Immature natural killer cell (primary cell): ENCODE measurements around the gene OPTN. TPM values are rescaled to one million over a fixed set of nuclear protein-coding genes. Genes with fewer than 3 reads are reported as not detected.

ENCODE experiments used
- DNase-seq, 3 donors: peaks; one replicate each; pipeline ENCODE4 v3.0.0; 2022; ENCODE audit warnings: mixed read lengths in 1 of 3
- H3K27ac Mint-ChIP-seq, 6 donors: one replicate each; pipeline ENCODE4 v1.8.0; 2020; ENCODE audit warnings: mixed read lengths in 6 of 6, mild to moderate bottlenecking in 5 of 6, inconsistent platforms in 4 of 6, moderate library complexity in 3 of 6
- H3K27me3 Mint-ChIP-seq, 3 donors: one replicate each; pipeline ENCODE4 v1.8.0; 2020 to 2021; ENCODE audit warnings: low read depth in 3 of 3, mild to moderate bottlenecking in 3 of 3, mixed read lengths in 3 of 3, moderate library complexity in 3 of 3, inconsistent platforms in 1 of 3
- H3K36me3 Mint-ChIP-seq, 3 donors: one replicate each; pipeline ENCODE4 v1.8.0; 2020; ENCODE audit warnings: mixed read lengths in 3 of 3, inconsistent platforms in 2 of 3, mild to moderate bottlenecking in 2 of 3
- H3K4me1 Mint-ChIP-seq, 2 donors: one replicate each; pipeline ENCODE4 v1.8.0; 2020; ENCODE audit warnings: inconsistent platforms in 2 of 2, mild to moderate bottlenecking in 2 of 2, mixed read lengths in 2 of 2, moderate library complexity in 1 of 2
- H3K4me3 Mint-ChIP-seq, 5 donors: one replicate each; pipeline ENCODE4 v1.8.0; 2020; ENCODE audit warnings: mild to moderate bottlenecking in 5 of 5, mixed read lengths in 5 of 5, inconsistent platforms in 3 of 5, moderate library complexity in 3 of 5
- H3K9me3 Mint-ChIP-seq, 6 donors: one replicate each; pipeline ENCODE4 v1.8.0; 2020; ENCODE audit warnings: mild to moderate bottlenecking in 6 of 6, mixed read lengths in 6 of 6, inconsistent platforms in 4 of 6, moderate library complexity in 3 of 6
- polyA plus RNA-seq, 3 donors: library from polyadenylated mRNA; unstranded; fragments of 300-500 nt; fragmentation: Illumina TruSeq; gene quantifications; one replicate each; pipeline ENCODE4 v1.2.3, GENCODE V29; 2021

The OPTN gene
- polyA plus RNA-seq, 3 donors from 2014 or later, result 35.4 to 103 (median 71.8) TPM

- Mint-ChIP-seq H3K36me3 (peaks cover 0 to 4% (median 4%) of the 10 kb centered on the region in 3 donors), H3K4me1 (peaks cover 14% of the 10 kb centered on the region in 2 donors), H3K27ac (no peak overlapping the region), H3K27me3 (peaks cover 2 to 11% (median 9%) of the 10 kb centered on the region in 3 donors), H3K9me3 (no peaks in the 10 kb centered on the region), H3K4me3 (no peak overlapping the region)
- no peak for DNase-seq
These were observed 4.0 kb upstream of the OPTN start for GRCh38 chr10:13095929-13096328.

- peak; percentile 60 to 64 (median 61) for DNase-seq
- Mint-ChIP-seq H3K36me3 (peaks cover 0 to 5% (median 0%) of the 10 kb centered on the region in 3 donors), H3K4me3 (peak overlapping the region; percentile 87 to 95 (median 92))
These were observed 758 bp upstream of the OPTN start for GRCh38 chr10:13099144-13099665.

GRCh38 chr10:13100349-13101294, 659 bp downstream of the OPTN start:
- DNase-seq, result peak; percentile 22 to 27 (median 26)
- peak overlapping the region; percentile 87 to 94 (median 92) for H3K4me3 Mint-ChIP-seq
- H3K27me3 Mint-ChIP-seq, result peaks cover 4 to 19% (median 10%) of the 10 kb centered on the region in 3 donors
- peaks cover 0 to 5% (median 4%) of the 10 kb centered on the region in 3 donors for H3K36me3 Mint-ChIP-seq
- peaks cover 49 to 58% of the 10 kb centered on the region in 2 donors for H3K4me1 Mint-ChIP-seq
- H3K27ac Mint-ChIP-seq, result peak overlapping the region; percentile 90 to 98 (median 94)
- H3K9me3 Mint-ChIP-seq, result no peaks in the 10 kb centered on the region

More at GRCh38 chr10:13099144-13099665, 758 bp upstream of the OPTN start:
- H3K27me3 Mint-ChIP-seq, result peaks cover 4 to 15% (median 10%) of the 10 kb centered on the region in 3 donors
- H3K9me3 Mint-ChIP-seq, result no peaks in the 10 kb centered on the region
- peak overlapping the region; percentile 90 to 98 (median 94) for H3K27ac Mint-ChIP-seq
- peaks cover 39 to 44% of the 10 kb centered on the region in 2 donors for H3K4me1 Mint-ChIP-seq

GRCh38 chr10:13102002-13102794, 2.2 kb downstream of the OPTN start:
- no peak for DNase-seq
- Mint-ChIP-seq H3K36me3 (peaks cover 0 to 8% (median 4%) of the 10 kb centered on the region in 3 donors), H3K4me3 (peak overlapping the region; percentile 47 to 70 (median 52)), H3K27ac (peak overlapping the region; percentile 63 to 94 (median 90)), H3K27me3 (peaks cover 4 to 19% (median 10%) of the 10 kb centered on the region in 3 donors), H3K4me1 (peaks cover 65 to 73% of the 10 kb centered on the region in 2 donors), H3K9me3 (no peaks in the 10 kb centered on the region)

GRCh38 chr10:13103554-13103953, 3.6 kb downstream of the OPTN start:
- no peak for DNase-seq
- H3K36me3 Mint-ChIP-seq, result peaks cover 0 to 8% (median 7%) of the 10 kb centered on the region in 3 donors
- peaks cover 4 to 19% (median 10%) of the 10 kb centered on the region in 3 donors for H3K27me3 Mint-ChIP-seq
- H3K27ac Mint-ChIP-seq, result peak overlapping the region; percentile 65 to 77 (median 72)
- H3K9me3 Mint-ChIP-seq, result no peaks in the 10 kb centered on the region
- H3K4me3 Mint-ChIP-seq, result peak overlapping the region in 4 of 5 donors; percentile 7 to 36 (median 22)
- H3K4me1 Mint-ChIP-seq, result peaks cover 77 to 86% of the 10 kb centered on the region in 2 donors

- Mint-ChIP-seq H3K4me1 (peaks cover 79 to 87% of the 10 kb centered on the region in 2 donors), H3K27me3 (peaks cover 1 to 13% (median 5%) of the 10 kb centered on the region in 3 donors), H3K27ac (peak overlapping the region in 5 of 6 donors; percentile 51 to 97 (median 89)), H3K36me3 (peaks cover 0 to 8% (median 7%) of the 10 kb centered on the region in 3 donors), H3K4me3 (no peak overlapping the region), H3K9me3 (no peaks in the 10 kb centered on the region)
- no peak for DNase-seq
These were observed 4.7 kb downstream of the OPTN start for GRCh38 chr10:13104697-13105096.

- Mint-ChIP-seq H3K27ac (peak overlapping the region; percentile 89 to 97 (median 96)), H3K27me3 (peaks cover 1 to 9% (median 4%) of the 10 kb centered on the region in 3 donors), H3K4me3 (peak overlapping the region; percentile 19 to 69 (median 57)), H3K4me1 (peaks cover 82 to 91% of the 10 kb centered on the region in 2 donors), H3K36me3 (peaks cover 3 to 11% (median 9%) of the 10 kb centered on the region in 3 donors), H3K9me3 (no peaks in the 10 kb centered on the region)
- DNase-seq, result no peak
These were observed 5.2 kb downstream of the OPTN start for GRCh38 chr10:13105184-13105583.

- Mint-ChIP-seq H3K36me3 (peaks cover 11 to 19% (median 18%) of the 10 kb centered on the region in 3 donors), H3K27me3 (peaks cover 0 to 9% (median 1%) of the 10 kb centered on the region in 3 donors), H3K9me3 (no peaks in the 10 kb centered on the region), H3K27ac (peak overlapping the region; percentile 89 to 97 (median 96)), H3K4me3 (peak overlapping the region; percentile 62 to 71 (median 66)), H3K4me1 (peaks cover 77 to 87% of the 10 kb centered on the region in 2 donors)
- no peak for DNase-seq
These were observed 6.6 kb downstream of the OPTN start for GRCh38 chr10:13106387-13107045.

GRCh38 chr10:13110908-13111307, 10.9 kb downstream of the OPTN start:
- H3K9me3 Mint-ChIP-seq, result no peaks in the 10 kb centered on the region
- H3K27ac Mint-ChIP-seq, result peak overlapping the region in 4 of 6 donors; percentile 58 to 86 (median 67)
- H3K4me1 Mint-ChIP-seq, result peaks cover 46 to 59% of the 10 kb centered on the region in 2 donors
- DNase-seq, result no peak
- H3K4me3 Mint-ChIP-seq, result no peak overlapping the region
- peaks cover 0 to 3% (median 0%) of the 10 kb centered on the region in 3 donors for H3K27me3 Mint-ChIP-seq
- peaks cover 11 to 33% (median 20%) of the 10 kb centered on the region in 3 donors for H3K36me3 Mint-ChIP-seq

GRCh38 chr10:13113544-13113943, 13.6 kb downstream of the OPTN start:
- H3K4me3 Mint-ChIP-seq, result no peak overlapping the region
- H3K9me3 Mint-ChIP-seq, result no peaks in the 10 kb centered on the region
- peaks cover 11 to 34% (median 20%) of the 10 kb centered on the region in 3 donors for H3K36me3 Mint-ChIP-seq
- DNase-seq, result no peak
- peaks cover 0 to 5% (median 1%) of the 10 kb centered on the region in 3 donors for H3K27me3 Mint-ChIP-seq
- peaks cover 41 to 56% of the 10 kb centered on the region in 2 donors for H3K4me1 Mint-ChIP-seq
- peak overlapping the region in 1 of 6 donors; percentile 9 for H3K27ac Mint-ChIP-seq

GRCh38 chr10:13115832-13116803, 16.2 kb downstream of the OPTN start:
- Mint-ChIP-seq H3K27ac (peak overlapping the region; percentile 88 to 98 (median 94)), H3K9me3 (no peaks in the 10 kb centered on the region), H3K4me3 (peak overlapping the region; percentile 76 to 90 (median 81)), H3K4me1 (peaks cover 29 to 57% of the 10 kb centered on the region in 2 donors), H3K36me3 (peaks cover 16 to 43% (median 30%) of the 10 kb centered on the region in 3 donors), H3K27me3 (peaks cover 0 to 5% (median 3%) of the 10 kb centered on the region in 3 donors)
- DNase-seq, result peak; percentile 67
